Progenitor cell of endocrine pancreas (in vitro differentiated cells): ENCODE measurements around the gene MTHFD2L. TPM values are rescaled to one million over a fixed set of nuclear protein-coding genes. Genes with fewer than 3 reads are reported as not detected.
"Not testable (repeated sequence)": the region's sequence is repeated elsewhere in the genome, so short reads cannot be mapped to it uniquely, and the experiment has no call there.

Experiments used
- DNase-seq: peaks from one replicate; pipeline ENCODE4 v3.0.0; 2021; ENCODE audit warnings: low spot score; ENCODE audit not compliant: unreplicated experiment
- H3K27ac Mint-ChIP-seq: 2 replicates; pipeline ENCODE4 v1.8.0; 2021; ENCODE audit warnings: mild to moderate bottlenecking, moderate library complexity, mixed read lengths
- H3K27me3 Mint-ChIP-seq: 2 replicates; pipeline ENCODE4 v1.8.0; 2021; ENCODE audit warnings: mixed read lengths
- H3K36me3 Mint-ChIP-seq: 2 replicates; pipeline ENCODE4 v1.8.0; 2022; ENCODE audit warnings: mixed read lengths; ENCODE audit not compliant: insufficient read depth
- H3K4me1 Mint-ChIP-seq: 2 replicates; pipeline ENCODE4 v1.8.0; 2021; ENCODE audit warnings: low read depth, mixed read lengths
- H3K4me3 Mint-ChIP-seq: 2 replicates; pipeline ENCODE4 v1.8.0; 2021; ENCODE audit warnings: low read depth, mild to moderate bottlenecking, moderate library complexity, mixed read lengths
- H3K9me3 Mint-ChIP-seq: 2 replicates; pipeline ENCODE4 v1.8.0; 2021; ENCODE audit warnings: low read depth, mixed read lengths
- total RNA-seq: library from RNA; stranded (reverse); gene quantifications from 2 replicates; pipeline ENCODE4 v1.2.1, GENCODE V29; 2021
- TF ChIP-seq, protein P1 (sequence below): fragments of 200-600 bp; sonication (generic); IDR thresholded peaks from one replicate; pipeline ENCODE4 v1.5.0; 2021; ENCODE audit warnings: antibody characterized with exemption, mild to moderate bottlenecking; ENCODE audit not compliant: unreplicated experiment

The MTHFD2L gene
- total RNA-seq, 1 donor from 2014 or later = 23.3 TPM

GRCh38 chr4:74123065-74123728, 34.7 kb upstream of the MTHFD2L start:
- DNase-seq = no peak
- Mint-ChIP-seq H3K27me3 (no peaks in the 10 kb centered on the region), H3K4me1 (no peaks in the 10 kb centered on the region), H3K27ac (no peak overlapping the region), H3K4me3 (no peak overlapping the region), H3K36me3 (no peaks in the 10 kb centered on the region), H3K9me3 (no peaks in the 10 kb centered on the region)
- TF ChIP-seq, protein P1, sequence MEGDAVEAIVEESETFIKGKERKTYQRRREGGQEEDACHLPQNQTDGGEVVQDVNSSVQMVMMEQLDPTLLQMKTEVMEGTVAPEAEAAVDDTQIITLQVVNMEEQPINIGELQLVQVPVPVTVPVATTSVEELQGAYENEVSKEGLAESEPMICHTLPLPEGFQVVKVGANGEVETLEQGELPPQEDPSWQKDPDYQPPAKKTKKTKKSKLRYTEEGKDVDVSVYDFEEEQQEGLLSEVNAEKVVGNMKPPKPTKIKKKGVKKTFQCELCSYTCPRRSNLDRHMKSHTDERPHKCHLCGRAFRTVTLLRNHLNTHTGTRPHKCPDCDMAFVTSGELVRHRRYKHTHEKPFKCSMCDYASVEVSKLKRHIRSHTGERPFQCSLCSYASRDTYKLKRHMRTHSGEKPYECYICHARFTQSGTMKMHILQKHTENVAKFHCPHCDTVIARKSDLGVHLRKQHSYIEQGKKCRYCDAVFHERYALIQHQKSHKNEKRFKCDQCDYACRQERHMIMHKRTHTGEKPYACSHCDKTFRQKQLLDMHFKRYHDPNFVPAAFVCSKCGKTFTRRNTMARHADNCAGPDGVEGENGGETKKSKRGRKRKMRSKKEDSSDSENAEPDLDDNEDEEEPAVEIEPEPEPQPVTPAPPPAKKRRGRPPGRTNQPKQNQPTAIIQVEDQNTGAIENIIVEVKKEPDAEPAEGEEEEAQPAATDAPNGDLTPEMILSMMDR = no peak

GRCh38 chr4:74125029-74125428, 32.9 kb upstream of the MTHFD2L start:
- DNase-seq = no peak
- Mint-ChIP-seq H3K4me3 (no peak overlapping the region), H3K27me3 (no peaks in the 10 kb centered on the region), H3K4me1 (no peaks in the 10 kb centered on the region), H3K36me3 (peaks cover 2% of the 10 kb centered on the region), H3K27ac (no peak overlapping the region), H3K9me3 (peaks cover 10% of the 10 kb centered on the region)
- TF ChIP-seq, protein P1 = no peak

DNA sequence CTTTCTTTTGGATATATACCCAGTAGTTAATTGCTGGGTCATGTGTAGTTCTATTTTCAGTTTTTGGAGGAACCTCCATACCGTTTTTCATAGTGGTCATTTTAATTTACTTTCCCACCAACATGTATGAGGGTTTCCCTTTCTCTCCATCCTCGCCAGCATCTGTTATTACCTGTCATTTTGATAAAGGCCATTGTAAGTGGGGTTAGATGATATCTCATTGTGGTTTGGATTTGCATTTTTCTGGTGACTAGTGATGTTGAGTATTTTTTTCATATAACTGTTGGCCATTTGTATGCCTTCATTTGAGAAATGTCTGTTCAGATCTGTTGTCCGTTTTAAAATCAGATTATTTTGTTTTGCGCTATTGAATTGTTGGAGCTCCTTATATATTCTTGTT, 30.2 kb upstream of the MTHFD2L start:
- no peak overlapping the region for H3K27ac Mint-ChIP-seq
- TF ChIP-seq, protein P1 = no peak
- peaks cover 3% of the 10 kb centered on the region for H3K36me3 Mint-ChIP-seq
- H3K27me3 Mint-ChIP-seq = no peaks in the 10 kb centered on the region
- no peaks in the 10 kb centered on the region for H3K4me1 Mint-ChIP-seq
- H3K9me3 Mint-ChIP-seq = peaks cover 18% of the 10 kb centered on the region
- DNase-seq = no peak
- no peak overlapping the region for H3K4me3 Mint-ChIP-seq

DNA sequence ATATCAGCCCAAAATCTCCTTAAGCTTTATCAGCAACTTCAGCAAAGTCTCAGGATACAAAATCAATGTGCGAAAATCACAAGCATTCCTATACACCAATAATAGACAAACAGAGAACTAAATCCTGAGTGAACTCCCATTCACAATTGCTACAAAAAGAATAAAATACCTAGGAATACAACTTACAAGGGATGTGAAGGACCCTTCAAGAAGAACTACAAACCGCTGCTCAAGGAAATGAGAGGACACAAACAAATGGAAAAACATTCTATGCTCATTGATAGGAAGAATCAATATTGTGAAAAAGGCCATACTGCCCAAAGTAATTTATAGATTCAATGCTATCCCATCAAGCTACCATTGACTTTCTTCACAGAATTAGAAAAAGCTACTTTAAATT, 27.1 kb upstream of the MTHFD2L start:
- H3K27me3 Mint-ChIP-seq = not testable (repeated sequence)
- H3K9me3 Mint-ChIP-seq = peaks cover 20% of the 10 kb centered on the region

DNA sequence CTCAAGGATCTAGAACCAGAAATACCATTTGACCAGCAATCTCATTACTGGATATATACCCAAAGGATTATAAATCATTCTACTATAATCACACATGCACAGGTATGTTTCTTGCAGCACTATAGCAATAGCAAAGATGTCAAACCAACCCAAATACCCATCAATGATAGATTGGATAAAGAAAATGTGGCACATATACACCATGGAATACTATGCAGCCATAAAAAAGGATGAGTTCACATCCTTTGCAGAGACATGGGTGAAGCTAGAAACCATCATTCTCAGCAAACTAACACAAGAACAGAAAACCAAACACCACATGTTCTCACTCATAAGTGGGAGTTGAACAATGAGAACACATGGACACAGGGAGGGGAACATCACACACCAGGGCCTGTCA, 25.7 kb upstream of the MTHFD2L start:
- not testable (repeated sequence) for DNase-seq, H3K4me1 Mint-ChIP-seq, H3K4me3 Mint-ChIP-seq, H3K36me3 Mint-ChIP-seq, H3K27me3 Mint-ChIP-seq, H3K27ac Mint-ChIP-seq
- H3K9me3 Mint-ChIP-seq = peaks cover 32% of the 10 kb centered on the region

More for the DNA sequence above, 27.1 kb upstream of the MTHFD2L start:
- not testable (repeated sequence) for H3K4me3 Mint-ChIP-seq, H3K4me1 Mint-ChIP-seq, H3K36me3 Mint-ChIP-seq, DNase-seq, H3K27ac Mint-ChIP-seq

GRCh38 chr4:74132944-74133343, 25.0 kb upstream of the MTHFD2L start:
- Mint-ChIP-seq H3K27me3 (no peaks in the 10 kb centered on the region), H3K9me3 (peaks cover 32% of the 10 kb centered on the region), H3K4me1 (peaks cover 3% of the 10 kb centered on the region), H3K4me3 (no peak overlapping the region), H3K27ac (no peak overlapping the region), H3K36me3 (peaks cover 7% of the 10 kb centered on the region)
- TF ChIP-seq, protein P1 = no peak
- no peak for DNase-seq
